ENCODE measurements around the gene RNF25.
"Not testable (repeated sequence)": the region's sequence is repeated elsewhere in the genome, so short reads cannot be mapped to it uniquely, and the experiment has no call there.

The RNF25 gene

GRCh38 chr2:218710687-218711549 is 39.1 kb upstream of the RNF25 start, which contains the start of gene TTLL4:
TSS of gene TTLL4 (plus strand) at chr2:218710835. CDS start at chr2:218737677, 26,842 bp downstream.
- no CpG with 5 or more reads among the region's 74 CpGs for WGBS (ENCODE audit: insufficient coverage, insufficient read length)
- Histone ChIP-seq H3K9me3 (ENCODE audit: control insufficient read depth, insufficient read depth, low read length) (no peaks in the 10 kb centered on the region), H3K27ac (ENCODE audit: low read length) (no peak within 1 kb of the TSS), H3K4me3 (ENCODE audit: low read length) (peak within 1 kb of the TSS; percentile 99), H3K27me3 (ENCODE audit: control insufficient read depth, insufficient read depth, low read length) (no peaks in the 10 kb centered on the region), H3K4me1 (ENCODE audit: control insufficient read depth, insufficient read depth, low read length) (0 out of 2 replicates have a peak, but pooled peaks cover 2% of the 10 kb centered on the region), H3K36me3 (ENCODE audit: control insufficient read depth, insufficient read depth, low read length) (no peaks in the 10 kb centered on the region)
- DNase-seq (ENCODE audit: low read depth, low spot score) = peak; percentile 87

DNA sequence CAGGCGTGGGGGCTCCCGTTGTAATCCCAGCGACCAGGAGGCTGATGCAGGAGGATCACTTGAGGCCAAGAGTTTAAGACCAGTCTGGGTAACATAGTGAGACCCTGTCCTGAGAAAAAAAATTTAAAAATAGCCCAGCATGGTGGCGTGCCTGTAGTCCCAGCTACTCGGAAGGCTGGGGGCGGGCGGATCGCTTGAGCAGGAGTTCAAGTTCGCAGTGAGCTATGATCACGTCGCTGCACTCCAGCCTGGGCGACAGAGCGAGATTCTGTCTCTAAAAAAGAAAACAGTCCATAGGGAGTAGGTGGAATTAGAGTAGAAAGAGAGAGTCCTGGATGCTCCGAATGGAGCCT is 38.5 kb upstream of the RNF25 start:
- H3K4me3 ChIP-seq (ENCODE audit: low read length) = peak overlapping the region; percentile 99; the same call in 1 of the 2 replicates
- no peaks in the 10 kb centered on the region for H3K27me3 ChIP-seq (ENCODE audit: control insufficient read depth, insufficient read depth, low read length)
- 0 out of 2 replicates have a peak, but pooled peaks cover 2% of the 10 kb centered on the region for H3K4me1 ChIP-seq (ENCODE audit: control insufficient read depth, insufficient read depth, low read length)
- DNase-seq (ENCODE audit: low read depth, low spot score) = no peak
- WGBS (ENCODE audit: insufficient coverage, insufficient read length) = no CpG with 5 or more reads among the region's 14 CpGs
- no peaks in the 10 kb centered on the region for H3K9me3 ChIP-seq (ENCODE audit: control insufficient read depth, insufficient read depth, low read length)
- H3K36me3 ChIP-seq (ENCODE audit: control insufficient read depth, insufficient read depth, low read length) = no peaks in the 10 kb centered on the region
- H3K27ac ChIP-seq (ENCODE audit: low read length) = no peak overlapping the region

- no CpG with 5 or more reads among the region's 8 CpGs for WGBS (ENCODE audit: insufficient coverage, insufficient read length)
Measured at GRCh38 chr2:218709908-218710307, 38.1 kb upstream of the RNF25 start.

GRCh38 chr2:218708086-218708485 is 36.3 kb upstream of the RNF25 start:
- WGBS (ENCODE audit: insufficient coverage, insufficient read length) = no CpG with 5 or more reads among the region's 4 CpGs

More at GRCh38 chr2:218709908-218710307, 38.1 kb upstream of the RNF25 start:
- Histone ChIP-seq H3K9me3 (ENCODE audit: control insufficient read depth, insufficient read depth, low read length) (no peaks in the 10 kb centered on the region), H3K4me1 (ENCODE audit: control insufficient read depth, insufficient read depth, low read length) (0 out of 2 replicates have a peak, but pooled peaks cover 2% of the 10 kb centered on the region), H3K27me3 (ENCODE audit: control insufficient read depth, insufficient read depth, low read length) (no peaks in the 10 kb centered on the region), H3K4me3 (ENCODE audit: low read length) (no peak overlapping the region), H3K36me3 (ENCODE audit: control insufficient read depth, insufficient read depth, low read length) (no peaks in the 10 kb centered on the region), H3K27ac (ENCODE audit: low read length) (no peak overlapping the region)
- DNase-seq (ENCODE audit: low read depth, low spot score) = no peak

DNA sequence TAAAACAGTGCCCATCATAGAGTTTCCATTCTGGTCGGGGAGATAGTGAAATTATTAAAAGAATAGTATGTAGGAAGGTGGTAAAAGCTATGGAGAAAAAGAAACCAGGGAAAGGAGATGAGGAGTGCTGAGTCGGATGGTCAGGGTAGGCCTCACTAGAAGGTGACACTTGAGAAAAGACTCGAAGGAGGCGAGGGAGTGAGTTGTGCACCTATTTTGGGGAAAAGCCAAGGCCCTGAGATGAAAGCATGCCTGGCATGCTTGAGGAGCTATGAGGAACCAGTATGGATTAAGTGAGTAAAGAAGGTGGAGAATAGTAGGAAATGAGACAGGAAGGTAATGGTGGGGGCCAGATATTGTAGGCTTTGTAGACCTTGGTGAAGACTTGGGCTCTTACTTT is 31.5 kb upstream of the RNF25 start:
- no peaks in the 10 kb centered on the region for H3K4me1 ChIP-seq (ENCODE audit: control insufficient read depth, insufficient read depth, low read length)
- H3K9me3 ChIP-seq (ENCODE audit: control insufficient read depth, insufficient read depth, low read length) = no peaks in the 10 kb centered on the region
- no peak overlapping the region for H3K4me3 ChIP-seq (ENCODE audit: low read length)
- H3K27ac ChIP-seq (ENCODE audit: low read length) = no peak overlapping the region
- H3K27me3 ChIP-seq (ENCODE audit: control insufficient read depth, insufficient read depth, low read length) = no peaks in the 10 kb centered on the region
- WGBS (ENCODE audit: insufficient coverage, insufficient read length) = 100% methylated on average over 2 of the region's 4 CpGs
- 0 out of 2 replicates have a peak, but pooled peaks cover 3% of the 10 kb centered on the region for H3K36me3 ChIP-seq (ENCODE audit: control insufficient read depth, insufficient read depth, low read length)
- DNase-seq (ENCODE audit: low read depth, low spot score) = no peak

More at GRCh38 chr2:218708086-218708485, 36.3 kb upstream of the RNF25 start:
- no peak overlapping the region for H3K27ac ChIP-seq (ENCODE audit: low read length)
- no peak overlapping the region for H3K4me3 ChIP-seq (ENCODE audit: low read length)
- H3K27me3 ChIP-seq (ENCODE audit: control insufficient read depth, insufficient read depth, low read length) = no peaks in the 10 kb centered on the region
- H3K9me3 ChIP-seq (ENCODE audit: control insufficient read depth, insufficient read depth, low read length) = no peaks in the 10 kb centered on the region
- H3K4me1 ChIP-seq (ENCODE audit: control insufficient read depth, insufficient read depth, low read length) = no peaks in the 10 kb centered on the region
- no peak for DNase-seq (ENCODE audit: low read depth, low spot score)
- H3K36me3 ChIP-seq (ENCODE audit: control insufficient read depth, insufficient read depth, low read length) = no peaks in the 10 kb centered on the region

DNA sequence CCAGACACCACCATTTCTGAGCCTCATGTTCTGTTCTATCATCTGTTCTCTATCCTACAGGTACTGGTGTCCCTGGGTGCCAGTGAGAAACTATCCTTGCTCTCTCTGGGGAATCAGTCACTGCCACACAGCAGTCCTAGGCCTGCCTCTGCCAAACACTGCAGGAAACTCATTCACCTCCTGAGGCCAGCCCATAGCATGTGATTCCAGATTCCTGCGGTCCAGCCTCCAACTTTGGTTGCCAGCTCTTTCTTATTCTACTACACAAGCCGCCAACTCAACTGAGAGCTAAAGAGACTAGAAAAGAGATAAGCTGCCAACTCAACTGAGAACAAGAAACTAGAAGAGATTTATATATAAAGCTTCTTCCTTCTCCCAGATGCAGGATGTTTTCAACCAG is 30.0 kb upstream of the RNF25 start:
- no peak for DNase-seq (ENCODE audit: low read depth, low spot score)
- no CpG with 5 or more reads among the region's 2 CpGs for WGBS (ENCODE audit: insufficient coverage, insufficient read length)

DNA sequence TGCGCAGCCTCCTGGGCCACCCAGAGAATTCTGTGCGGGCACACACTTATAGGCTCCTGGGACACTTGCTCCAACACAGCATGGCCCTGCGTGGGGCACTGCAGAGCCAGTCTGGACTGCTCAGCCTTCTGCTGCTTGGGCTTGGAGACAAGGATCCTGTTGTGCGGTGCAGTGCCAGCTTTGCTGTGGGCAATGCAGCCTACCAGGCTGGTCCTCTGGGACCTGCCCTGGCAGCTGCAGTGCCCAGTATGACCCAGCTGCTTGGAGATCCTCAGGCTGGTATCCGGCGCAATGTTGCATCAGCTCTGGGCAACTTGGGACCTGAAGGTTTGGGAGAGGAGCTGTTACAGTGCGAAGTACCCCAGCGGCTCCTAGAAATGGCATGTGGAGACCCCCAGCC is 27.1 kb upstream of the RNF25 start:
- Histone ChIP-seq H3K4me3 (ENCODE audit: low read length) (no peak overlapping the region), H3K27me3 (ENCODE audit: control insufficient read depth, insufficient read depth, low read length) (no peaks in the 10 kb centered on the region), H3K4me1 (ENCODE audit: control insufficient read depth, insufficient read depth, low read length) (no peaks in the 10 kb centered on the region), H3K9me3 (ENCODE audit: control insufficient read depth, insufficient read depth, low read length) (no peaks in the 10 kb centered on the region), H3K36me3 (ENCODE audit: control insufficient read depth, insufficient read depth, low read length) (peaks cover 7% of the 10 kb centered on the region; the same call in 1 of the 2 replicates), H3K27ac (ENCODE audit: low read length) (no peak overlapping the region)
- no CpG with 5 or more reads among the region's 8 CpGs for WGBS (ENCODE audit: insufficient coverage, insufficient read length)
- no peak for DNase-seq (ENCODE audit: low read depth, low spot score)

More for the DNA sequence above, 30.0 kb upstream of the RNF25 start:
- Histone ChIP-seq H3K27me3 (ENCODE audit: control insufficient read depth, insufficient read depth, low read length) (no peaks in the 10 kb centered on the region), H3K4me3 (ENCODE audit: low read length) (no peak overlapping the region), H3K36me3 (ENCODE audit: control insufficient read depth, insufficient read depth, low read length) (peaks cover 3% of the 10 kb centered on the region; the same call in 1 of the 2 replicates), H3K9me3 (ENCODE audit: control insufficient read depth, insufficient read depth, low read length) (no peaks in the 10 kb centered on the region), H3K4me1 (ENCODE audit: control insufficient read depth, insufficient read depth, low read length) (no peaks in the 10 kb centered on the region), H3K27ac (ENCODE audit: low read length) (no peak overlapping the region)

- peaks cover 15% of the 10 kb centered on the region; the same call in 1 of the 2 replicates for H3K36me3 ChIP-seq (ENCODE audit: control insufficient read depth, insufficient read depth, low read length)
- no peak overlapping the region for H3K4me3 ChIP-seq (ENCODE audit: low read length)
- whole genome bisulfite sequencing (ENCODE audit: insufficient coverage, insufficient read length) = no CpG with 5 or more reads among the region's 3 CpGs
- no peaks in the 10 kb centered on the region for H3K4me1 ChIP-seq (ENCODE audit: control insufficient read depth, insufficient read depth, low read length)
- DNase-seq (ENCODE audit: low read depth, low spot score) = no peak
- no peak overlapping the region for H3K27ac ChIP-seq (ENCODE audit: low read length)
- no peaks in the 10 kb centered on the region for H3K27me3 ChIP-seq (ENCODE audit: control insufficient read depth, insufficient read depth, low read length)
- H3K9me3 ChIP-seq (ENCODE audit: control insufficient read depth, insufficient read depth, low read length) = no peaks in the 10 kb centered on the region
Measured at GRCh38 chr2:218694405-218695145, 22.8 kb upstream of the RNF25 start.

GRCh38 chr2:218691234-218691633 is 19.4 kb upstream of the RNF25 start:
- no peak for DNase-seq (ENCODE audit: low read depth, low spot score)
- no peak overlapping the region for H3K27ac ChIP-seq (ENCODE audit: low read length)
- no peaks in the 10 kb centered on the region for H3K4me1 ChIP-seq (ENCODE audit: control insufficient read depth, insufficient read depth, low read length)

GRCh38 chr2:218687400-218688060 is 15.7 kb upstream of the RNF25 start:
- DNase-seq (ENCODE audit: low read depth, low spot score) = peak; percentile 33
- not testable (repeated sequence) for H3K36me3 ChIP-seq (ENCODE audit: control insufficient read depth, insufficient read depth, low read length); H3K4me3 ChIP-seq (ENCODE audit: low read length); H3K4me1 ChIP-seq (ENCODE audit: control insufficient read depth, insufficient read depth, low read length); H3K9me3 ChIP-seq (ENCODE audit: control insufficient read depth, insufficient read depth, low read length); H3K27ac ChIP-seq (ENCODE audit: low read length); H3K27me3 ChIP-seq (ENCODE audit: control insufficient read depth, insufficient read depth, low read length)
- no CpG with 5 or more reads among the region's 5 CpGs for WGBS (ENCODE audit: insufficient coverage, insufficient read length)

More at GRCh38 chr2:218691234-218691633, 19.4 kb upstream of the RNF25 start:
- no peaks in the 10 kb centered on the region for H3K9me3 ChIP-seq (ENCODE audit: control insufficient read depth, insufficient read depth, low read length)
- no peak overlapping the region for H3K4me3 ChIP-seq (ENCODE audit: low read length)
- H3K36me3 ChIP-seq (ENCODE audit: control insufficient read depth, insufficient read depth, low read length) = peaks cover 12% of the 10 kb centered on the region; the same call in 1 of the 2 replicates
- no peaks in the 10 kb centered on the region for H3K27me3 ChIP-seq (ENCODE audit: control insufficient read depth, insufficient read depth, low read length)
